Skeletal muscle tissue (tissue), 4 donors: ENCODE results near the gene INAFM1. TPM values are rescaled to one million over a fixed set of nuclear protein-coding genes. Genes with fewer than 3 reads are reported as not detected.
"Not testable (repeated sequence)": the region's sequence is repeated elsewhere in the genome, so short reads cannot be mapped to it uniquely, and the experiment has no call there.

ENCODE experiments used
- H3K27ac ChIP-seq: one replicate; pipeline ENCODE4 v1.7.0; 2013; ENCODE audit warnings: mild to moderate bottlenecking, low read depth, low read length, inconsistent platforms
- H3K27me3 ChIP-seq, 3 donors: one replicate each; pipeline ENCODE4 v1.7.0; 2013; ENCODE audit warnings: low read length in 3 of 3; ENCODE audit not compliant: control insufficient read depth in 3 of 3, insufficient read depth in 3 of 3
- H3K36me3 ChIP-seq, 3 donors: one replicate each; pipeline ENCODE4 v1.7.0; 2013; ENCODE audit warnings: low read length in 3 of 3; ENCODE audit not compliant: control insufficient read depth in 3 of 3, insufficient read depth in 3 of 3
- H3K4me1 ChIP-seq, 3 donors: one replicate each; pipeline ENCODE4 v1.7.0; 2013; ENCODE audit warnings: low read length in 3 of 3, mild to moderate bottlenecking in 3 of 3; ENCODE audit not compliant: control insufficient read depth in 3 of 3, insufficient read depth in 3 of 3
- H3K4me3 ChIP-seq, 3 donors: one replicate each; pipeline ENCODE4 v1.7.0; 2013; ENCODE audit warnings: low read length in 3 of 3
- H3K9ac ChIP-seq, 3 donors: one replicate each; pipeline ENCODE4 v1.7.0; 2013; ENCODE audit warnings: low read length in 3 of 3, mild to moderate bottlenecking in 3 of 3, moderate library complexity in 2 of 3, low read depth in 1 of 3
- H3K9me3 ChIP-seq, 3 donors: one replicate each; pipeline ENCODE4 v1.7.0; 2013; ENCODE audit warnings: low read length in 3 of 3; ENCODE audit not compliant: control insufficient read depth in 3 of 3
- total RNA-seq: library from RNA; depleted of rRNA; stranded (reverse); fragments of >200 nt; gene quantifications from one replicate; pipeline ENCODE4 v1.2.3, GENCODE V29; 2014
- donor health status: Osteomylitis.

Gene INAFM1
- total RNA-seq, 1 donor from 2014 or later, result 1.6 TPM

- H3K9me3 ChIP-seq, result no peaks in the 10 kb centered on the region
- no peaks in the 10 kb centered on the region for H3K27me3 ChIP-seq
- H3K36me3 ChIP-seq, result peaks cover 6 to 11% (median 9%) of the 10 kb centered on the region in 3 donors
- H3K4me1 ChIP-seq, result peaks cover 26 to 41% (median 35%) of the 10 kb centered on the region in 3 donors
- H3K9ac ChIP-seq, result peak overlapping the region in 2 of 3 donors; percentile 64 to 68
- H3K4me3 ChIP-seq, result peak overlapping the region; percentile 59 to 65 (median 65)
- H3K27ac ChIP-seq, result peak overlapping the region; percentile 75
Observed at GRCh38 chr19:47275791-47276461, 1.2 kb downstream of the INAFM1 start.

- Histone ChIP-seq H3K4me1 (peaks cover 26 to 41% (median 35%) of the 10 kb centered on the region in 3 donors), H3K27ac (peak overlapping the region; percentile 75)
Observed at GRCh38 chr19:47276513-47276912, 1.8 kb downstream of the INAFM1 start.

GRCh38 chr19:47280183-47280797 is 5.6 kb downstream of the INAFM1 start:
- H3K36me3 ChIP-seq, result peaks cover 0 to 2% (median 0%) of the 10 kb centered on the region in 3 donors
- no peaks in the 10 kb centered on the region for H3K9me3 ChIP-seq

More at GRCh38 chr19:47276513-47276912, 1.8 kb downstream of the INAFM1 start:
- H3K27me3 ChIP-seq, H3K9me3 ChIP-seq, H3K36me3 ChIP-seq: not testable (repeated sequence)
- peak overlapping the region in 1 of 3 donors; percentile 68 for H3K9ac ChIP-seq
- peak overlapping the region in 1 of 3 donors; percentile 54 for H3K4me3 ChIP-seq

GRCh38 chr19:47283405-47284059 is 8.8 kb downstream of the INAFM1 start:
- no peak overlapping the region for H3K4me3 ChIP-seq
- no peaks in the 10 kb centered on the region for H3K36me3 ChIP-seq
- no peaks in the 10 kb centered on the region for H3K27me3 ChIP-seq
- no peaks in the 10 kb centered on the region for H3K4me1 ChIP-seq
- H3K9me3 ChIP-seq, result no peaks in the 10 kb centered on the region
- H3K27ac ChIP-seq, result no peak overlapping the region
- no peak overlapping the region for H3K9ac ChIP-seq

More at GRCh38 chr19:47280183-47280797, 5.6 kb downstream of the INAFM1 start:
- Histone ChIP-seq H3K27me3 (no peaks in the 10 kb centered on the region), H3K9ac (no peak overlapping the region), H3K4me3 (no peak overlapping the region), H3K27ac (no peak overlapping the region), H3K4me1 (peaks cover 16 to 18% (median 18%) of the 10 kb centered on the region in 3 donors)

GRCh38 chr19:47284324-47284899 is 9.7 kb downstream of the INAFM1 start:
- Histone ChIP-seq H3K9me3 (no peaks in the 10 kb centered on the region), H3K9ac (no peak overlapping the region), H3K36me3 (no peaks in the 10 kb centered on the region), H3K27ac (no peak overlapping the region), H3K27me3 (no peaks in the 10 kb centered on the region), H3K4me1 (peaks cover 2 to 5% (median 2%) of the 10 kb centered on the region in 3 donors), H3K4me3 (no peak overlapping the region)

- Histone ChIP-seq H3K27me3 (no peaks in the 10 kb centered on the region), H3K9ac (no peak overlapping the region), H3K27ac (no peak overlapping the region), H3K36me3 (peaks cover 0 to 2% (median 2%) of the 10 kb centered on the region in 3 donors), H3K4me1 (no peaks in the 10 kb centered on the region), H3K9me3 (no peaks in the 10 kb centered on the region), H3K4me3 (no peak overlapping the region)
Observed at GRCh38 chr19:47296036-47296435, 21.4 kb downstream of the INAFM1 start.

- not testable (repeated sequence) for H3K9me3 ChIP-seq, H3K27ac ChIP-seq, H3K4me1 ChIP-seq, H3K9ac ChIP-seq, H3K36me3 ChIP-seq, H3K4me3 ChIP-seq, H3K27me3 ChIP-seq
Observed at GRCh38 chr19:47300867-47301266, 26.2 kb downstream of the INAFM1 start.

- Histone ChIP-seq H3K9ac (no peak overlapping the region), H3K27ac (no peak overlapping the region), H3K9me3 (no peaks in the 10 kb centered on the region), H3K36me3 (no peaks in the 10 kb centered on the region), H3K27me3 (no peaks in the 10 kb centered on the region), H3K4me3 (no peak overlapping the region), H3K4me1 (peaks cover 0 to 3% (median 3%) of the 10 kb centered on the region in 3 donors)
Observed at GRCh38 chr19:47302249-47302648, 27.6 kb downstream of the INAFM1 start.

- Histone ChIP-seq H3K4me3 (no peak overlapping the region), H3K9ac (no peak overlapping the region), H3K27ac (no peak overlapping the region), H3K4me1 (peaks cover 0 to 3% (median 3%) of the 10 kb centered on the region in 3 donors), H3K36me3 (no peaks in the 10 kb centered on the region), H3K9me3 (no peaks in the 10 kb centered on the region), H3K27me3 (no peaks in the 10 kb centered on the region)
Observed at GRCh38 chr19:47303966-47304365, 29.3 kb downstream of the INAFM1 start.
